ENCODE data around the gene RASD2. TPM values are rescaled to one million over a fixed set of nuclear protein-coding genes. Genes with fewer than 3 reads are reported as not detected.

The RASD2 gene
- polyA plus RNA-seq, 3 donors: 1.6 to 1.8 (median 1.8) TPM

DNA sequence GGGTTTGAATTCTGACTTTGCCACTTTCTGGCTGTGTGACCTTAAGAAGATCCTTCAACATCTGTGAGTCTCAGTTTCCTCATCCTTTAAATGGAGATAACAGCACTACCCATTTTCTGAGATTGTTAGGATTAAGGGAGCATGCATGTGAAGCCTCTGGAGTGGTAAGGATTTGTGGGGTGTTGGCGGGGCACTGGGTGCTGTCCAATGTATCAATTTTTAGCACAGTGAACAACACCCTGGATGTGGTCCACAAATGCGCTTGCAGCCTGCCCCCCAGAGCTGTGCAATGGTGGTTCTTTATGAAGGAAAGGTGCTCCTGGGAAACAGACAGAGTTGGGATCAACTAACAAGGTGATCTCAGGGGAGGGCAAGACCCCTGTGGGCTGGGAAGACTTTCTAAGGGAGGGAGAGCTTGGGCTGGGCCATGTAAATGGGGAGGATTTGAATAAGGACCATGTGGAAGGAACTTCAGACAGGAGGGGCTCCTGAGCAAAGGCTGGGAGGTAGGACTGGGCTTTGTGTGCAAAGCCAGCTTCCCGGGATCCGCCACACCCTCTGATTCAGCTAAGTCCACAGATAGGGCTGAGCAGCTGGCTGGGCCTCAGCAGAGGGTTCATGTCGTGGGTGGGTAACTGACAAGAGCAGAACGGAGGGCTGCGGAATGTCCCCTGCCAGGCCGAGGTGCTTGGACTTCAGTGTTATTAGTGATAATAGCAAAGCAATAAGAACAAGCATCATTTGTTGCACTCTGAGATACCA is 22.7 kb upstream of the RASD2 start:
- DNase-seq (ENCODE audit: low read depth in 3 of 3, low spot score in 2 of 3): no peak

DNA sequence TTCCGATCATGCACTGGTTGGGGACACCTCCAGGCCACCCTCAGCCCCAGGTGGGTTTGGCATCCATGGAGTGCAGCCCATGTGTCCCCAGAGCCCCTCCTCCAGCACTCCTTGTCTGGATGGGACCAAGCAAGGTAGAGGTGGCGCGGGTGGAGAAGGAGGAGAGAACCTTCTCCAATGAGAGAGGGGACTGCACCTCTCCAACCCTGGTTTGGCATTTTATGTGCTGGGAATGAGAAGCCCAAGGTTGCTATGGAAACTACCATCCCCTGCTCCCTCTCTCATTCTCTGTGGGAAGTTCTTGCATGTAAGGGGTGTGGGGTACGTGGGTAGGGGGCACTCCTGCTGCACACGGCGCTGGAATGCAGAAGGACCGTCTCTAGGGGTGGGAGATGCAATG is 21.8 kb upstream of the RASD2 start:
- no peak for DNase-seq (ENCODE audit: low read depth in 3 of 3, low spot score in 2 of 3)

- no peak for DNase-seq (ENCODE audit: low read depth in 3 of 3, low spot score in 2 of 3)
These were observed 21.2 kb upstream of the RASD2 start for GRCh38 chr22:35519306-35520000.

GRCh38 chr22:35521358-35522224 is 19.0 kb upstream of the RASD2 start:
- no peak for DNase-seq (ENCODE audit: low read depth in 3 of 3, low spot score in 2 of 3)

- no peak for DNase-seq (ENCODE audit: low read depth in 3 of 3, low spot score in 2 of 3)
These were observed 18.1 kb upstream of the RASD2 start for GRCh38 chr22:35522225-35523149.

DNA sequence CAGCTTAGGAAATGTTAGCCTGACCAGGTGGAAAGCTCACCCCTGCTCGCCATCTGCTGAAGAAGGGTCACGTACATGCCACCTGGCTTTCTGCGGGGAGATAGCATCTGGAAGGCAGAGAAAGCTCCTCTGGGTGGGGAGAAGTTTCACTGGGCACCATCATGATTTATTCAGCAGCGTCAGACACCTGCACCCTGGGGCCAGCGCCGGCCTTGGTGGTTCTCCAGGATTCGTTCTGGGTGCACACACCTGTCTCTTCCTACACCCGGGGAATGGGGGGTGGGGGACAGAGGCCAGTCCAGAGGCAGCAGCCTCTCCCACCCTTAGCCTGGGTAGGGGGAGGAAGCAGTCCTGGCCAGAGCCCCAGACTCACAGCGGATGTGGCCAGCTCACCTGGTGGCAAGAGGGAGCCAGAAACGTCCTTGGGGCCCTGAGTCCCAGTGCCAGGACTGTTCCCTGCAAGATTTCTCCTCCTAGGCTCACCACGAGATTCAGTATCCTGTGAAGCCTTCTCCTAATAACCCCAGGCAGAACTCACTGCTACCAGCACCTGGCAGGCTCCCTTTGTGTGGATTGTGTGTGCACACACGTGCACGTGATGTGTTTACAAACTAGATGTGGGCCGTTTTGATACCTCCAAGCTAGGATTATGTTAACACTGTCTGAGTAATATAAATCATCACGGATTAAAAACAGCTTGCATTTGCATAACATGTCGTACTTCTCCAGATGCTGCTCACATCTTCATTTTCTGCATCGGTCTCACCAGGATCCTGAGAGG is 17.3 kb upstream of the RASD2 start:
- DNase-seq (ENCODE audit: low read depth in 3 of 3, low spot score in 2 of 3): no peak

GRCh38 chr22:35524966-35525686 is 15.5 kb upstream of the RASD2 start:
- no peak for DNase-seq (ENCODE audit: low read depth in 3 of 3, low spot score in 2 of 3)

GRCh38 chr22:35525687-35526332 is 14.8 kb upstream of the RASD2 start:
- no peak for DNase-seq (ENCODE audit: low read depth in 3 of 3, low spot score in 2 of 3)

- DNase-seq (ENCODE audit: low read depth in 3 of 3, low spot score in 2 of 3): no peak
These were observed 14.2 kb upstream of the RASD2 start for GRCh38 chr22:35526333-35526979.

DNA sequence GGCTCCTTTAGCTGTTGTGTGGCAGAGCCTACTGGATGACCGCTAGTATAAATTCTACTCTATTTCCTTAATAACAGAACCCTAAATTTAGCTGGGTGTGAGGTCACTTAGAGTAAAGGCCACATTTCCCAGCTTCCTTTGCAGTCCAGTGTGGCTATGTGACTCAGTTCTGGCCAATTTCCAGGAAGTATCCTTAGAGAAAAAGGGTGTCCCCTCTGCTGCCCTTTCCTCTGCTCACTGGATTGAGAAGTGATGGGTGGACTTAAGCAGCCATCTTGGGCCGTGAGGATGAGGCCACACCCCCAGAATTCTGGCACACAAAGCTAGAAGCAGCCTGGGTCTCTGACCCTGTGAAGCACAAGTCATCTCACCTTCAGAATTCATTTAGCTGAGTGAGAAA is 11.7 kb upstream of the RASD2 start:
- DNase-seq (ENCODE audit: low read depth in 3 of 3, low spot score in 2 of 3): no peak

DNA sequence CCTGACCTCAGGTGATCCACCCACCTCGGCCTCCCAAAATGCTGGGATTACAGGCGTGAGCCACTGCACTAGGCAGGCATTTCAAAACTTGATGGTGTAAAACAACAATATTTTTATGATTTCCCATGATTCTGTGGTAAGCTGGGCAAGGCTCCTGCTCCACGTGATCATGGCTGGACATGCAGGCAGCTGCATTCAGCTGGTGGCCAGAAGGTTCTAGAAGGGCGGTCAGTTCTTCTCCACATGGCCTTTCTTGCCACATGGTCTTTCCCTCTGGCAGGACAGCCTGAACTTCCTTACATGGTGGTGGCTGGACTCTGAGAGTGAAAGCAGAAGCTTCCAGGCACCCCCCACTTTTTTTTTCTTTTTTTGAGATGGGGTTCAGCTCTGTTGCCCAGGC is 9.9 kb upstream of the RASD2 start:
- no peak for DNase-seq (ENCODE audit: low read depth in 3 of 3, low spot score in 2 of 3)

GRCh38 chr22:35531202-35531601 is 9.4 kb upstream of the RASD2 start:
- no peak for DNase-seq (ENCODE audit: low read depth in 3 of 3, low spot score in 2 of 3)

DNA sequence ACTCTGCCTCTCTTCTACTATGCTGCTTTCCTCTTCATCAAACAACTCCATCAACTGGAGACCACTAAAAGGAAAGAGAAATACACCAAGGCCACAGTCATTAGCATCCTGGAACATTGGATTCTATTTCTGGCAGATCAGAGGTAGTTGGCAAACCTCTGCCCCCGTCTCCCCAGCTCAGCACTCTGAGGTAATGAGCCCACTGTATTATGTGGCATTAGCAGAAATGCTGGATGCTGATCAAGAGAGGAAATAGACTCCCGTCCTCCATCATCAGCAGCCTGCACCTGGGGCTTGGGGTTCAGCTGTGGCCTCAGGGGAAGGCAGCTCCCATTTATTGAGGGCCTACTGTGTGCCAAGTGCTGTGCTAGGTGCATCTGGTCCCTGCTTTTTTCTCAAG is 9.0 kb upstream of the RASD2 start:
- DNase-seq (ENCODE audit: low read depth in 3 of 3, low spot score in 2 of 3): no peak

DNA sequence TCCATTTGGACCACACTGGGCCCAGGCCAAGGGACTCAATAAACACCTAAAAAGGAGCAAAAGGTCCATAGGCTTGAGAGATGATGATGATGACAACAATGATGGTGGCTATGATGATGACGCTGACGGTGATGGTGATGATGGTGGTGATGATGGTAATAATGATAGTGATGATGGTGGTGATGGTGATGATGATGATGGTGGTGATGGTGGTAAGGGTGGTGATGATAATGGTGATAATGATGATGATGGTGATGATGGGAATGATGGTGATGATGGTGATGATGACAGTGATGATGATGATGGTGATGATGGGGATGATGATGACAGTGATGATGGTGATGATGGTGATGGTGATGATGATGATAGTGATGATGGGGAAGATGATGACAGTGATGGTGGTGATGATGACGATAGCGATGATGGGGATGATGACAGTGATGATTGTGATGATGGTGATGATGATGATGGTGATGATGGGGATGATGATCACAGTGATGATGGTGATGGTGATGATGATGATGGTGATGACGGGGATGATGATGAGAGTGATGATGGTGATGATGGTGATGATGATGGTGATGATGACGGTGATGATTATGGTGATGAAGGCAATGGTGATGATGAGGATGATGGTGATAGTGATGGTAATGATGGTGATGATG is 7.1 kb upstream of the RASD2 start:
- DNase-seq (ENCODE audit: low read depth in 3 of 3, low spot score in 2 of 3): no peak

DNA sequence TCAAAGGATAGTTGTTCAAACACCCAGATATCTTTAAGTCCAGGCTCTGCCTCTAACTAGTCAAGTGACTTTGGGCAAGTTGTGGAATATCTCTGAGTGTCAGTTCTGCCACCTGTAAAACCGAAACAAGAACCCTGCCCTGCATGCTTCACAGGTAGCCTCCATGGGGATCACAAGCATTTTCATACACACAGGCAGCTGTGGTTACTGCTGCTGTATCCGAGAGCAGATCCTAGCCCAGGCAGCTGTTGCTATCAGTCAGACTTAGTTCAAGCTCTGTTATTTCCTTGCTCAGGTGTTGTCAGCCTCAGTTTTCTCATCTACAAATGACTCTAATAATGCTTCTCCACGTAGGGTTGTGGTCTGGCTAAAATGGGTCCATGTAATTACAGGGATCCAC is 6.5 kb upstream of the RASD2 start:
- DNase-seq (ENCODE audit: low read depth in 3 of 3, low spot score in 2 of 3): no peak

DNA sequence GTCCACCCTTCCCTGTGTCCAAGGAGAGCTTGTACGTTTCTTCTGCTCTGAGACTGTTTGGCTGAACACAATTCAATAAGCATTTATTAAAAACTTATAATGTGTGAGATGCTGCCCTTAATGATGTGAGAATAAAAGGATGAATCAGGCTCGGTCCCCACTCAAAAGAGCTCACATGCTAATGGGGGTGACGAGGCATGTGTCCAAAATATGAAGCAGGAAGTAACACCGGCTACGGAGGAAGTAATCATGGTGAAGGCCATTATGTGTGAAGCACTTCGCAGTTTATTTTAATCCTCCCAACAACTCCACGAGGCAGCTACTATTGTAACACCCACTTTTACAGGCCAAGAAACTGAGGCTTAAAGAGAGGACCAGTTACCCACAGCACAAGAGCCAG is 3.4 kb upstream of the RASD2 start:
- DNase-seq (ENCODE audit: low read depth in 3 of 3, low spot score in 2 of 3): no peak

- no peak for DNase-seq (ENCODE audit: low read depth in 3 of 3, low spot score in 2 of 3)
These were observed 1.8 kb upstream of the RASD2 start for GRCh38 chr22:35538801-35539321.
